Right renal cortex interstitium (tissue), 3 donors: ENCODE results near the gene CHAF1B. TPM values are rescaled to one million over a fixed set of nuclear protein-coding genes. Genes with fewer than 3 reads are reported as not detected.
"Not testable (repeated sequence)": the region's sequence is repeated elsewhere in the genome, so short reads cannot be mapped to it uniquely, and the experiment has no call there.

Experiments
- DNase-seq, 3 donors: peaks; one replicate each; pipeline ENCODE4 v3.0.0-alpha.2; 2013; ENCODE audit warnings: low read depth in 3 of 3, low spot score in 2 of 3
- polyA plus RNA-seq, 3 donors: library from polyadenylated mRNA; unstranded; fragments of 120-200 nt; gene quantifications; one replicate each; pipeline ENCODE4 v1.2.1, GENCODE V29; 2013; ENCODE audit not compliant: insufficient read length in 3 of 3

The CHAF1B gene
- 1 to 10 TPM; 8.3 to 9.7 (median 8.6) TPM for polyA plus RNA-seq

DNA sequence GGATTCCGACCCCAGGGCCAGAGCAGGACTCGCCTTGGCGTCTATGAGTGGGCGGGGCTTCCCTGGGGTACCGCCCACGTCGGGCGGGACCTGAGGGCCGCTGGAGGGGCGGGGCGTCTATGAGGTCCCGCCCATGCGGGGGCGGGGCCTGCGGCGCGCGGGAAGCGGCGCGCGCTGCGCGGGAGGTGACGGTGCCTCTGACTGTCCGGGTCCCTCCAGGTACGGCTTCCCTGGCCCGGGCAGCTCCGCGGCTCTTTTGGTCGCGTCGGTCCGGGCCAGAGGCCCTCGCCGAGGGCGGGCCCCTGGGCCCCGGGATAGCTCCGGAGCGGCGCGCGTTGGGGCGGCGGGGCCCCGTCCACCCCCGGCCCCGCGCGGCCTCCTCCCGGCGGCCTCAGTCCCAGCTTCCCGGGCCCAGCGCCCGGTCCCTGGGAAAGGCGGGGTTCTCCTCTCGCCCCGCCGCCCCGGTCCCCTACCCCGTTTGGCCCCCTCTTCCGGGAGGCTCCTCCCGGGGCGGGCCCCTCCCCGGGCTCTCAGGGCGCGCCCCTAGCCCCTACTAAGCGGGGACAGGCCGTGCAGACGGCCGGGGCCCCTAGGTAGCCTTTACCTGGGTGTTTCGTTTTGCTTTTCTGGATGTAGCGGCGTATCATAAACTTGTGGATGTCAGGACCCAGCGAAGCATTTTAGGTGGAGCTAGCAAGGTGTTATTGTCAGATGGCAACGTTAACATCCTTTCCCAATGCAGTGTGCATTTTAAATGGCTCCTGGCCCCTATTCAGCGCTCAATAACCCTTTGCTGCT lies at the start of gene CHAF1B:
CHAF1B (plus strand) TSS at position 160 of the 798 bp plus-strand sequence. CDS start 745 bp downstream, outside the sequence.
- DNase-seq, result peak; percentile 33 to 70 (median 67)

DNA sequence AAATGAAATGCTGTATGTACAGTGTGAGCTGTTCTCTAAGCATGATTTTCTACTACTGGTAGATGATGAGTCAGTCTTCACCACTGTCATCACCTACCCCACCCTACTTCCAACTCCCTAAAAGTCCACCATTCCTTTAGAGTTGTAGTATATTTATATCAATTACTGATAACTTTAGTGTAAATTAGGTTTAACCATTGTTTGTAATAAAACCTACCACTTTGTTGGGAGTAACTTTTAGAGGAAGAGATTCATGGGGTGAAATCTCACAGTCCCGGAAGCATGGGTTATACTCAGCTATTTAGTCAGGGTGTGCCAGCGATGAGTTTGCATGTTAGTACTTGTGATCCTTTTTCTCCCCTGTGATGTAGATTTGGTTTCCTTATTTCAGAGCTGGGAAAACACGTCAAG lies 48.1 kb upstream of the CHAF1B start:
- DNase-seq, result no peak

DNA sequence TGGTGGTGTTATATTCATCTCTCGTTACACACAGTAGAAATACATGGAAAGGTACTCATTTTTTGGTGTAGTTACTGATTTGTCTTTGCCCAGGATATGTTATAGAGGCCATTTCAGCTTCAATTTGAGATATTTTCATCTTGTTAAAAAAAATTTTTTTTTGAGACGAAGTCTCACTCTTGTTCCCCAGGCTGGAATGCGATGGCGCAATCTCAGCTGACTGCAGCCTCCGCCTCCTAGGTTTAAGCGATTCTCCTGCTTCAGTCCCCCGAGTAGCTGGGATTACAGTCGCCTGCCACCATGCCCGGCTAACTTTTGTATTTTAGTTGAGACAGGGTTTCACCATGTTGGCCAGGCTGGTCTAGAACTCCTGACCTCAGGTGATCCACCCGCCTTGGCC lies 46.2 kb upstream of the CHAF1B start:
- no peak for DNase-seq

DNA sequence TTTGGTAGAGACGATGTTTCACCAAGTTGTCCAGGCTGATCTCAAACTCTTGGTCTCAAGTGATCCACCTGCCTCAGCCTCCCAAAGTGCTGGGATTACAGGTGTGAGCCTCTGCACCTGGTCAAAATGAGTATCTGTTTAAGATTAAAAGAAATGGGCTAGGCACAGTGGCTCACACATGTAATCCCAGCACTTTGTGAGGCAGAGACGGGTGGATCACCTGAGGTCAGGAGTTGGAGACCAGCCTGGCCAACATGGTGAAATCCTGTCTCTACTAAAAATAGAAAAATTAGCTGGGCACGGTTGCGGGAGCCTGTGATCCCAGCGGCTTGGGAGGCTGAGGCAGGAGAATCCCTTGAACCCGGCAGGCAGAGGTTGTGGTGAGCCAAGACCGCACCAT lies 42.6 kb upstream of the CHAF1B start:
- not testable (repeated sequence) for DNase-seq

DNA sequence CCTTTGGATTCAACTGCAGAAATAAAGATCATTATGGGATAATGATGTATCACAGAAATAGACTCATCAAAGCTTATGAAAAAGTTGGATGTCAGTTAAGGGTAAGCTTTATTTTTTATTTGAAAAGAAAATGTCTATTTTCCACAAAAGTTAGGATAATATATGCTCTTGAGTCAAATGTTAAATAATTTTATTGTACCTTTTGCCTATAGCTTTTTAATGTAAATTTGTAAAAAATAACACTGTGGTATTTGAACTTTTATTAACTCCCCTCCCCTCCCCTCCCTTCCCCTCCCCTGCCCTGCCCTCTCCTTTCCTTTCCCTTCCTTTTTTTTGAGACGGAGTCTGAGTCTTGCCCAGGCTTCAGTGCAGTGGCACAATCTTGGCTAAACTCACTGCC lies 40.3 kb upstream of the CHAF1B start:
- no peak for DNase-seq

DNA sequence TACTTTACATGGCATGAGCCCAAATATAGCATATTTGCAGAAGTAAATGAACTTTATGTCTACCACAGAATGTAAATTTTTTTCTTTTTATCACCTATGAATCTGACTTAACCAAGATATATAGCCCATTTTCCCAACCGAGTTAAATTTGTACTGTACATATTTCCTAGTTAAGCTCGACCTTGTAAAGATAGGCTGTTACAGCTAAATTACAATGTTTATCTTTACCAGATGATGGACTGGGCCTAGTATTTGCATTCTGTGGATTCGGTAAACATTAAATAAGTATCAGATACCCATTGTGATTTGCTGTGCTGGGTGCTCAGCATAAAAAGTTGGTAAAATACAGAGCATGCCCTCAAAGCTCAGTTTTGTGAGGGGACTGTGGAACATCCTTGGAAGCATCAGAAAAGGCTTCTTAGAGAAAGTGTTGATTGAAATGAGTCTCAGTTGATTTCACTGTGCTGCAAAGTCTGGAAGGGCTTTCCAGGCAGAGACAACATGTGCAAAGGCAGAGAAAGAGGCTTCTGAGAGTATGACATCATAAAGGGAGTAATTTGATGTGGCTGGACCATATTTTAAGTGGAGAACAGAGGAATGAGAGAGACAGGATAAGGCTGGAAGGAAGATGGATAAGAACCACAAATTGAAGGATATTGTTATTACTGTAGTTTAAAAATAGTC lies 37.8 kb upstream of the CHAF1B start:
- no peak for DNase-seq

DNA sequence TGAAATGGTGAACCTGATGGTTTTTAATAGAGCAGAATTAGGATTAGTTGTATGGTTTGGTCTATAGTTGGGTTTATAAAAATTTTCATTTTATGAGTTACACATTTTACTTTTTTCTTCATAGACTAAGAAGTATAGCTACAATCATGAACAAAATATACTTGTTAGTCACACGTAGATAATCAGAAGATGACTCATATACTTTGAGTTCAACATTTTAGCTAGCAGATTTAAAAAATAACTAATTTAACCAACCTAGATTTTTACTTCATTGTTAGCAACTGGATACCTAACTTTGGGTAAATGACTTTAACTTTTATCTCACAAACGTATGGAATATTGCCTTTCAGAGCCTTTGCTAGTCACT lies 37.2 kb upstream of the CHAF1B start:
- DNase-seq, result no peak

DNA sequence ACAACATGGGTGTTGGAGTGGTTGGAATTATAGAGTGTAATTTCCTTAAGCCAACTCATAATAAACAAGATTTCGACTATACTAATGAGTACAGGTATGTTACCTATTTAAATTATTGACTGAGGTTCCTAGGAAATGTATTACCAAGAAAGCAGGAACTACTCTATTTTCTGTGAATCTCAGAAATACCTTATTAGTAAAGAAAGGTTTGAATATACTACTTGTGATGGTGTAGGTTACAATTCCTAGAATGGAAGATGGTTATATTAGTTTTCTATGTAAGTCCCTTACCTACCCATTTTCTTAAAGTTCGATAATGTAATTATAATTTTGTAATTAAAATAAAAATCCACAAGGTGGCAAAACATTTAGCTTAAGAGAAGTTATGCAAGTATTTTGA lies 35.9 kb upstream of the CHAF1B start:
- DNase-seq, result no peak

DNA sequence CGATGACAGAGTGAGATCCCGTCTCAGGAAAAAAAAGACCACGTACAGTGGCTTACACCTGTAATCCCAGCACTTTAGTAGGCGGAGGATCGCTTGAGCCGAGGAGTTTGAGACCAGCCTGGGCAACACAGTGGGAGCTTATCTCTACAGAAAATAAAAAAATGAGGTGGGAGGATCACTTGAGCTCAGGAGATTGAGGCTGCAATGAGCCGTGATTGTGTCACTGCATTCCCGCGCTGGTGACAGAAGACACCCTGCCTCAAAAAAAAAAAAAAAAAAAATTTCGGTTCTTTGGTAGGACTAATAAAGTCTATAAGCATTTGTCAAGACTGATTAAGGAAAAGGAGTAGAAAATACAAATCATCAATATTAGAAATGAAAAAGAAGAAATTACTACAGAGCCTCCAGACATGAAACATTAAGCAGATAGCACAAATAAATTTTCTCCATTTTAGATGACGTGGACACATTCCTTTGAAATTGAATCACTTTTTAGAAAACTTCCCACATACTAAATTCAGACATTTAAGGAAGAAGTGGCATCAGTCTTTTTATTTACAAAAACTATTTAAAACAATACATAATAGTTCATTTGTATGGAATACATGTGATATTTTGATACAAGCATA lies 34.8 kb upstream of the CHAF1B start:
- no peak for DNase-seq

DNA sequence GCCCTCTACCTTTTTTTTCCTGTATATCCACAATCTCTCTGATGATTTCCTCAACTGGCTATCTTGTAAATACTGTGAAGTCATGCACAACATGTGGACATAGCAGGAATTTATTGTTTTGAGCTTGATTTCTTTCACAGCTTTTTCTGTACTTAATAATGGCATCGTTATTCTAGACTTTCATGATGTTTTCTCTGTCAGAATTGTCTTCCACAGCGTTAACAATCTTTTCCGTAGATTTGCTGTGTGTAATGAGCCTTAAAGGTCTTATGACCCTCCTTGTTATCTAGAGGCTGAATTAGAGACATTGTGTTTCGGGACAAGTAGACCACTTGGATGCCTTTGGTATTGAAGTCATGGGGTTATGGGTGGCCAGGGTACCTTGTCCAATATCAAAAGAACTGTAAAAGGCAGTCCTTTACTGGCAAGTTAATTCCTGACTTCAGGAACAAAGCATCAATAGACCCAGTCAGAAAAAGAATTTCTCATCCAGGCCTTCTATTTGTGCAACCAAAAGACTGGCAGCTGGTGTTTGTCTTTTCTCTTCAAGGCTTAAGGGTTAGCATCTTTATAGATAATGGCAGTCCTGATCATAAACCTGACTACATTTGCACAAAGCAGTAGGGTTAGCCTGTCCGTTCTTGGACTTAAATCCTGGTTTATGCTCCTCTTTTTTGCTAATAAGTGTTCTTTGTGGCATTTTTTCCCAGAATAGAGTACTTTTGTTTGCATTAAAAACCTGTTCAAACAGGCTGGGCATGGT lies 30.1 kb upstream of the CHAF1B start:
- no peak for DNase-seq

DNA sequence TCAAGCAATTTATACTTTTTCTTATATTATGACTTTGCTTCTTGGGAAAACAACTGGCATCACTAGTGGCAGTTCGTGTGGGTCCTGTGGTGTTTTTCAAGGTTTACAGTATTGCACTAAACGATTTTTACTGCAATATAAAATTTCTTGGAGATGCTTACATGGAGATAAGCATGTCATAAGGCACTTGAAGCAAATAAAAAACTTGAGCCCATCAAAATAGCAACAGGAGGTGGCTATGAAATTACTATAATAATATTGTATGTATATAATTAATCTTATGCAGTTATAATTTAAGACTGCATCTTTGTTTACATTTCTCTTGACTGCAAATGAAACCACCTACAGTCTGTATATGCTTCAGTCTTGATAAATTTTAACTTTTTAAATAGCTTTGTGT lies 29.3 kb upstream of the CHAF1B start:
- DNase-seq, result no peak

DNA sequence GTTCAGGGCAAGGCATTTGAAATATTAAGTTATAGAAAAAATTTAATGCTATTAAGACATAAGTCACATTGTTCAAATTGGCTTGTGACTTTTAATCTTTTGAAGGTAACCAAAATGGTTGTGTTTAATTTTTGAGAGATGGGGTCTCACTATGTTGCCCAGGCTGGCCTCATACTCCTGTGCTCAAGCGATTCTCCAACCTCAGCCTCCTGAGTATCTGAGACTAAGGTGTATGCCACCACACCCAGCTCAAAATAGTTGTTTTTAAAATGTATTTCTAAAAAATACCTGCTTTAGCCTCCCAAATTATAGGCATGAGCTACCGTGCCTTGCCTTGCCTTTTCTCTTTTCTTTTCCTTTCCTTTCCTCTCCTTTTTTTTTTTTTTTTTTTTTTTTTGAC lies 26.0 kb upstream of the CHAF1B start:
- no peak for DNase-seq

DNA sequence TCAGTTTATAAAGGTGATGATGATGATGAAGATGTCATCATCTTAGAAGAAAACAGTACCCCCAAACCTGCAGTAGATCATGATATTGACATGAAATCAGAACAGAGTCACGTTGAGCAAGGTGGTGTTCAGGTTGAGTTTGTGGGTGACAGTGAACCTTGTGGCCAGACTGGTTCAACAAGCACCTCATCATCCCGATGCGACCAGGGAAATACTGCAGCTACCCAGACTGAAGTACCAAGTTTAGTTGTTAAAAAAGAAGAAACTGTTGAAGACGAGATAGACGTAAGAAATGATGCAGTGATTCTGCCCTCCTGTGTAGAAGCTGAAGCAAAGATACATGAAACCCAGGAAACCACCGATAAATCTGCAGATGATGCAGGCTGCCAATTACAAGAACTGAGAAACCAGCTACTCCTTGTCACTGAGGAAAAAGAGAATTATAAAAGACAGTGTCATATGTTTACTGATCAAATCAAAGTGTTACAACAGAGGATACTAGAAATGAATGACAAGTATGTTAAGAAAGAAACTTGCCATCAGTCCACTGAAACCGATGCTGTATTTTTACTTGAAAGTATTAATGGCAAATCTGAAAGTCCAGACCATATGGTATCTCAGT lies 16.0 kb upstream of the CHAF1B start:
- no peak for DNase-seq

DNA sequence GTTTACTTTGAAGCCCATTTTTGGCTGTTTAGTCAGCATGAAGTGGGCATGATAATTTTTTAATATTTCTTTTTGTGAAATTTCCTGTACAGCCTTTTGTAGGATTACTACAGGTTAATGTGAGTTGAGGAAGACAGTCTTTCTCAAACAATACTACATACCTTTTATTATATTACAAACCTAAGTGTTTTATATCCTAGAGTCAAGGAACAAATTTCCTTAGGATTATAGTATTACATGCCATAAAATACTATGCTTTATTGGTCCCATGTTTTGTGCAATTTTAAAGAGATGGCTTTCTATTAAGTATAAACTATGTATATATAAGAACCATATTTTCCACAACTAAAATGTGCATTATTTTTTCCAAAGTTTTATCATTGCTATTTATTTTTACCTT lies 9.2 kb upstream of the CHAF1B start:
- no peak for DNase-seq

DNA sequence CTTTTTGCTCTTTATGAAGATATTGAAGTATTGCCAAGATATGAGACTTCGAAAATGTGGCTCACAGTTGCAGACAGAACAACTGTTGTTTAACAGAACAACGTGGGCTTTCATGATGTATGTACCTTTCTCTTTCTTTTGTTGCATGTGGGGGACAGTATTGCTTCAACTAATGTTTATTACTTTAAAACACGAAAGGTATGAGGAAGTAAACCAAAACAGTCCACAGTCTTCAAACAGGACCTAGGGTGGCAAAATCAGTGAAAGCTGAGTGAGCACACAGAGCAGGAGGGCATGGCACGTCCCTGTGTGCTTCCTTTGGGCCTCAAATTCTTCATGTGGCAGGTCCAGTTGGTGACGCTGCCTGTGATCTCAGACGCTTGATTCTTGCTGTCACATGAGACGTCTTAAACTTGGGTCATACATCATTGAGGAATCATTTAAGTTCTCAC lies 7.8 kb upstream of the CHAF1B start:
- DNase-seq, result no peak

DNA sequence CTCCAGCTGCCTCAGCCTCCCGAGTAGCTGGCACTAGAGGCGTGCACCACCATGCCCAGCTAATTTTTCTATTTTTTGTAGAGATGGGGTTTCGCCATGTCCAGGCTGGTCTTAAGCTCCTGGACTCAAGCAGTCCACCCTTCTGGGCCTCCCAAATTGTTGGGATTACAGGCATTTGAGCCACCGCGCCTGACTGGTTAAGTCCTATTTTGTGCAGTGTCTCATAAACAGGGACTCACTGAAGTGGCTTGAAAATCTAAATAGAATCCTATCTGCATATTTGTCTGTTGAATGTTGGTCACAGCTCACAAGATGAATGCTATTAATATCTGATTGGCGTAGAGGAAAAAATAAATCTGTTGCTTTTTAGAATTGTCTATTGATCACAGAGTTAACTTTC lies 5.9 kb upstream of the CHAF1B start:
- no peak for DNase-seq

DNA sequence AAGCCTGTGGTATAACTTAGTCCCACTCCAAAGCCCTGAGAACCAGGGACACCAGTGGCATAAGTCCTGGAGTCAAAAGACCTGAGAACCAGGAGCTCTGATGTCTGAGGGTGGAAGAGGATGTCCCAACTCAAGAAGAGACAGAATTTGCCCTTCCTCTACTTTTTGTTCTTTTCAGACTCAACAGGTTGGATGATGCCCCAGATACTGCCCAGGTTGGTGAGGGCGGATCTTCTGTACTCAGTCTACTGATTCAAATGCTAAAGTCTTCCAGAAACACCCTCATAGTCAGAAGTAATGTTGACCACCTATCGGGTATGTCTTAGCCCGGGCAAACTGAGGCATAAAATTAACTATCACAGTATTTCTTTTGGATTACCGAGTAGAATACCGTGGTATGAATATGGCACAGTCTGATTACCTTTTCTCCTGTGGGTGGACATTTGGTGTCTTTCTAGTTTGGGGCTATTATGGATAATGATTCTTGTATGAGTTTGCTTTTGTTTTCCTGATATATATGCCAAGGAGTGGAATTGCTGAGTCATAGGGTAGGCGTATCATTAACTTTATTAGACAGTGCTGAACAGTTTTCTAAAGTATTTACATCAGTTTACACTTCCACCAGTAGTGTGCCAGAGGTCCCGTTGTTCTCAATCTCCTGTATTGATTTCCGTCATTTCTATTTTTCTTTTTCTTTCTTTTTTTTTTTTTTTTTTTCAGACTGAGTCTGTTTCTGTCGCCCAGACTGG lies 3.2 kb upstream of the CHAF1B start:
- no peak for DNase-seq

DNA sequence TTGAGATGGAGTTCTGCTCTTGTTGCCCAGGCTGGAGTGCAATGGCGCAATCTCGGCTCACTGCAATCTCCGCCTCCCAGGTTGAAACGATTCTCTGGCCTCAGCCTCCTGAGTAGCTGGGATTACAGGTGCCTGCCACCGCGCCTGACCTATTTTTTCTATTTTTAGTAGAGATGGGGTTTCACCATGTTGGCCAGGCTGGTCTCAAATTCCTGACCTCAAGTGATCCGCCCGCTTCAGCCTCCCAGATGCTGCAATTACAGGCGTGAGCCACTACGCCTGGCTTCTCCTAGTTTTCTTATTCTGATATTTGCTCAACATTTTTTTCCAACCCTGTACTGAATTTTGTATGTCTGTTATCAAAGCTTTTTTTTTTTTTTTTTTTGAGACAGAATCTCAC lies 2.5 kb upstream of the CHAF1B start:
- not testable (repeated sequence) for DNase-seq

DNA sequence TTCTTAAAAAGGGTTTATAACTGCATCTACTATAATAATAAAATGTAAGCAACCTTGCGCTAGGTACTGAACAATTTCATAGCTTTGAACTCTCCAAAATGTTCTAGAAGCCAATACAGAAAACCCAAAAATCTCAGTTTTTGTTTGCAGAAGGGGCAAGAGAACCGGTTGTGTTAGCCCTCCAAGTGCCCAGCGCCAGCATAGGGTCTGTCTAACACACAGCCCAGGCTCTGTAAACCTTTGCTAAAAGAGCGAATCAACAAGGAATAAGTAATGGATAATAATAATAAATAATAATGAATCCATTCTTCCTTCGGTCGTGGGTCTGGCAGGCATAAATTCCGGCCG lies 333 bp upstream of the CHAF1B start:
- no peak for DNase-seq
